ENCODE results near the gene TM2D3.
"Not testable (repeated sequence)": the region's sequence is repeated elsewhere in the genome, so short reads cannot be mapped to it uniquely, and the experiment has no call there.

Gene TM2D3

GRCh38 chr15:101654624-101655337 is 2.6 kb upstream of the TM2D3 start:
- DNase-seq, result peak; percentile 63

GRCh38 chr15:101654171-101654570 is 2.0 kb upstream of the TM2D3 start:
- DNase-seq, result no peak

GRCh38 chr15:101652786-101653430 is 727 bp upstream of the TM2D3 start:
- no peak for DNase-seq

- DNase-seq, result no peak
Observed at GRCh38 chr15:101651554-101652097, 555 bp downstream of the TM2D3 start.

GRCh38 chr15:101650145-101650544 is 2.0 kb downstream of the TM2D3 start:
- DNase-seq, result no peak

- no peak for DNase-seq
Observed at GRCh38 chr15:101648356-101648755, 3.8 kb downstream of the TM2D3 start.

GRCh38 chr15:101647251-101647650 is 4.9 kb downstream of the TM2D3 start:
- DNase-seq, result no peak

- DNase-seq, result no peak
Observed at GRCh38 chr15:101646672-101647071, 5.5 kb downstream of the TM2D3 start.

- DNase-seq, result no peak
Observed at GRCh38 chr15:101642361-101642760, 9.8 kb downstream of the TM2D3 start.

GRCh38 chr15:101641894-101642293 is 10.3 kb downstream of the TM2D3 start:
- DNase-seq, result no peak

- peak; percentile 53 for DNase-seq
Observed at GRCh38 chr15:101641129-101641764, 10.9 kb downstream of the TM2D3 start.

GRCh38 chr15:101639667-101640066 is 12.5 kb downstream of the TM2D3 start:
- DNase-seq, result no peak

- no peak for DNase-seq
Observed at GRCh38 chr15:101637919-101638318, 14.3 kb downstream of the TM2D3 start.

- DNase-seq, result no peak
Observed at GRCh38 chr15:101637516-101637915, 14.7 kb downstream of the TM2D3 start.

- no peak for DNase-seq
Observed at GRCh38 chr15:101637038-101637437, 15.1 kb downstream of the TM2D3 start.

GRCh38 chr15:101635944-101636727 is 16.0 kb downstream of the TM2D3 start:
- DNase-seq, result no peak

GRCh38 chr15:101633356-101633755 is 18.8 kb downstream of the TM2D3 start:
- no peak for DNase-seq

GRCh38 chr15:101626729-101627128 is 25.5 kb downstream of the TM2D3 start:
- DNase-seq, result not testable (repeated sequence)

- no peak for DNase-seq
Observed at GRCh38 chr15:101625980-101626379, 26.2 kb downstream of the TM2D3 start.

- DNase-seq, result no peak
Observed at GRCh38 chr15:101625184-101625583, 27.0 kb downstream of the TM2D3 start.

GRCh38 chr15:101623367-101624304 is 28.5 kb downstream of the TM2D3 start:
- DNase-seq, result no peak

- DNase-seq, result no peak
Observed at GRCh38 chr15:101621961-101622360, 30.2 kb downstream of the TM2D3 start.

All from NK-92 treated with Interleukin-12 subunit alpha and Interleukin-12 subunit beta, amount 100 ng/mL, for 24 hours (cell line).